Astrocyte (in vitro differentiated cells and primary cell): ENCODE data around the gene C19orf53. TPM values are rescaled to one million over a fixed set of nuclear protein-coding genes. Genes with fewer than 3 reads are reported as not detected.

Experiments
- DNase-seq: peaks from one replicate; pipeline ENCODE4 v3.0.0-alpha.2; 2010; ENCODE audit warnings: low read depth
- FAIRE-seq: peaks from 2 replicates; lab custom pipeline; 2011; peaks lifted over from hg19 to GRCh38; lab: Jason Lieb, UNC
- H2AFZ ChIP-seq: 2 replicates; pipeline ENCODE4 v1.6.0; 2012; ENCODE audit warnings: low read depth, low read length, inconsistent platforms
- H3K27ac ChIP-seq: 2 replicates; pipeline ENCODE4 v1.5.1; 2011; ENCODE audit warnings: low read depth, low read length, inconsistent platforms
- H3K27me3 ChIP-seq: 2 replicates; pipeline ENCODE4 v1.6.0; 2011; ENCODE audit warnings: low read length, inconsistent platforms; ENCODE audit not compliant: insufficient read depth
- H3K36me3 ChIP-seq: 2 replicates; pipeline ENCODE4 v1.5.1; 2011; ENCODE audit warnings: low read length, inconsistent platforms; ENCODE audit not compliant: insufficient read depth
- H3K4me1 ChIP-seq: 2 replicates; pipeline ENCODE4 v1.5.1; 2011; ENCODE audit warnings: low read length, inconsistent platforms; ENCODE audit not compliant: insufficient read depth
- H3K4me2 ChIP-seq: 2 replicates; pipeline ENCODE4 v1.6.0; 2012; ENCODE audit warnings: low read length, inconsistent platforms
- H3K4me3 ChIP-seq: 2 replicates; pipeline ENCODE4 v1.5.1; 2011; ENCODE audit warnings: low read depth, mild to moderate bottlenecking, low read length, inconsistent platforms; ENCODE audit not compliant: insufficient read depth
- H3K79me2 ChIP-seq: 2 replicates; pipeline ENCODE4 v1.6.0; 2012; ENCODE audit warnings: mild to moderate bottlenecking, low read length, inconsistent platforms; ENCODE audit not compliant: insufficient read depth
- H3K9ac ChIP-seq: 2 replicates; pipeline ENCODE4 v1.6.0; 2012; ENCODE audit warnings: mild to moderate bottlenecking, low read length, inconsistent platforms
- H3K9me3 ChIP-seq: 2 replicates; pipeline ENCODE4 v1.5.1; 2012; ENCODE audit warnings: low read depth, mild to moderate bottlenecking, low read length, inconsistent platforms; ENCODE audit not compliant: insufficient read depth
- H4K20me1 ChIP-seq: 2 replicates; pipeline ENCODE4 v1.6.0; 2012; ENCODE audit warnings: low read length, inconsistent platforms; ENCODE audit not compliant: insufficient read depth
- H3K27ac Mint-ChIP-seq: one replicate; pipeline ENCODE4 v1.8.0; 2021; ENCODE audit warnings: mild to moderate bottlenecking, mixed read lengths; ENCODE audit not compliant: unreplicated experiment
- H3K27me3 Mint-ChIP-seq: one replicate; pipeline ENCODE4 v1.8.0; 2021; ENCODE audit warnings: low read depth, mixed read lengths; ENCODE audit not compliant: unreplicated experiment
- H3K36me3 Mint-ChIP-seq: one replicate; pipeline ENCODE4 v1.8.0; 2021; ENCODE audit warnings: low read depth, mixed read lengths; ENCODE audit not compliant: unreplicated experiment
- H3K4me1 Mint-ChIP-seq: one replicate; pipeline ENCODE4 v1.8.0; 2021; ENCODE audit warnings: low read depth, mixed read lengths; ENCODE audit not compliant: unreplicated experiment
- H3K4me3 Mint-ChIP-seq: one replicate; pipeline ENCODE4 v1.8.0; 2021; ENCODE audit warnings: mild to moderate bottlenecking, moderate library complexity, mixed read lengths; ENCODE audit not compliant: unreplicated experiment
- H3K9me3 Mint-ChIP-seq: one replicate; pipeline ENCODE4 v1.8.0; 2021; ENCODE audit warnings: mild to moderate bottlenecking, mixed read lengths; ENCODE audit not compliant: unreplicated experiment
- EZH2 ChIP-seq: IDR thresholded peaks from 2 replicates; pipeline ENCODE4 v1.6.1; 2012; ENCODE audit warnings: mild to moderate bottlenecking, low read length, inconsistent platforms; ENCODE audit not compliant: insufficient read depth
- total RNA-seq: library from RNA; stranded (reverse); gene quantifications from 2 replicates; pipeline ENCODE4 v1.2.1, GENCODE V29; 2021
- TF ChIP-seq, protein P1 (sequence below): IDR thresholded peaks from 2 replicates; pipeline ENCODE4 v1.5.1; 2011; ENCODE audit warnings: low read depth, mild to moderate bottlenecking, inconsistent platforms, low read length, moderate library complexity; ENCODE audit not compliant: insufficient read depth

Gene C19orf53
- total RNA-seq, 1 donor from 2014 or later: 138 TPM

DNA sequence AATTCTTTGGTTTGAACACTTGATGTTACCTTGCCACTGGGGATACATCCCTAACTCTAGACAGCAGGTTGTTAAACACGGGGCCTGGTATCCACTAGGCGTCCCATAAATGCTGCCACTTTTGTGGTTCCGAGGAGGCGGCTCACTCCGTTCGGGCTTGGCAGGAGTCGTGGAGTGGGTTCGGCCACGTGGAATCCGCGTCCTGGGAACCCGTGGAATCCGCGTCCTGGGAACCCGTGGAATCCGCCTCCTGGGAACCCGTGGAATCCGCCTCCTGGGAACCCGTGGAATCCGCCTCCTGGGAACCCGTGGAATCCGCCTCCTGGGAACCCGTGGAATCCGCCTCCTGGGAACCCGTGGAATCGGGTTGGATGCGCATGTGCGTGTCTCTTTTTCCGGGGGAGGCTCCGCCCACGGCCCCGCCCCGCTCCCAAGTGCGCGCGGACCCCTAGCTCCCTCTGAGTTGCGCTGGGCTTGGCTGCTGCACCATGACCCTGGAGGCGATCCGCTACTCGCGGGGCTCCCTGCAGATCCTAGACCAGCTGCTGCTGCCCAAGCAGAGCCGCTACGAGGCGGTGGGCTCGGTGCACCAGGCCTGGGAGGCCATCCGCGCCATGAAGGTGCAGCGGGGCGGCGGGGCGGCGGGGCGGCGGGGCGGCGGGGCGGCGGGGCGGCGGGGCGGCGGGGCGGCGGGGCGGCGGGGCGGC lies 10.0 kb upstream of the C19orf53 start, which contains the start of gene MRI1:
MRI1 (plus strand) TSS at position 422 of the 707 bp plus-strand sequence; CDS start at position 489, 67 bp downstream.
- Histone ChIP-seq H3K4me2 (peak within 1 kb of the TSS; percentile 96), H3K9me3 (no peaks in the 10 kb centered on the region), H3K27ac (peak within 1 kb of the TSS; percentile 33), H3K9ac (peak within 1 kb of the TSS; percentile 77), H4K20me1 (peaks cover 7% of the 10 kb centered on the region), H2AFZ (peak within 1 kb of the TSS; percentile 69), H3K27me3 (no peaks in the 10 kb centered on the region), H3K4me1 (peaks cover 9% of the 10 kb centered on the region), H3K36me3 (peaks cover 9% of the 10 kb centered on the region), H3K79me2 (peaks cover 18% of the 10 kb centered on the region), H3K4me3 (peak within 1 kb of the TSS; percentile 83)
- peaks cover 13% of the 10 kb centered on the region for H3K36me3 Mint-ChIP-seq
- H3K9me3 Mint-ChIP-seq: no peaks in the 10 kb centered on the region
- peak within 1 kb of the TSS; percentile 88 for H3K4me3 Mint-ChIP-seq
- peaks cover 2% of the 10 kb centered on the region for H3K4me1 Mint-ChIP-seq
- H3K27me3 Mint-ChIP-seq: no peaks in the 10 kb centered on the region
- H3K27ac Mint-ChIP-seq: peak within 1 kb of the TSS; percentile 80
- TF ChIP-seq EZH2: no peak
- TF ChIP-seq, protein P1, sequence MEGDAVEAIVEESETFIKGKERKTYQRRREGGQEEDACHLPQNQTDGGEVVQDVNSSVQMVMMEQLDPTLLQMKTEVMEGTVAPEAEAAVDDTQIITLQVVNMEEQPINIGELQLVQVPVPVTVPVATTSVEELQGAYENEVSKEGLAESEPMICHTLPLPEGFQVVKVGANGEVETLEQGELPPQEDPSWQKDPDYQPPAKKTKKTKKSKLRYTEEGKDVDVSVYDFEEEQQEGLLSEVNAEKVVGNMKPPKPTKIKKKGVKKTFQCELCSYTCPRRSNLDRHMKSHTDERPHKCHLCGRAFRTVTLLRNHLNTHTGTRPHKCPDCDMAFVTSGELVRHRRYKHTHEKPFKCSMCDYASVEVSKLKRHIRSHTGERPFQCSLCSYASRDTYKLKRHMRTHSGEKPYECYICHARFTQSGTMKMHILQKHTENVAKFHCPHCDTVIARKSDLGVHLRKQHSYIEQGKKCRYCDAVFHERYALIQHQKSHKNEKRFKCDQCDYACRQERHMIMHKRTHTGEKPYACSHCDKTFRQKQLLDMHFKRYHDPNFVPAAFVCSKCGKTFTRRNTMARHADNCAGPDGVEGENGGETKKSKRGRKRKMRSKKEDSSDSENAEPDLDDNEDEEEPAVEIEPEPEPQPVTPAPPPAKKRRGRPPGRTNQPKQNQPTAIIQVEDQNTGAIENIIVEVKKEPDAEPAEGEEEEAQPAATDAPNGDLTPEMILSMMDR: no peak
- DNase-seq (peak; percentile 46), FAIRE-seq (no peak)

DNA sequence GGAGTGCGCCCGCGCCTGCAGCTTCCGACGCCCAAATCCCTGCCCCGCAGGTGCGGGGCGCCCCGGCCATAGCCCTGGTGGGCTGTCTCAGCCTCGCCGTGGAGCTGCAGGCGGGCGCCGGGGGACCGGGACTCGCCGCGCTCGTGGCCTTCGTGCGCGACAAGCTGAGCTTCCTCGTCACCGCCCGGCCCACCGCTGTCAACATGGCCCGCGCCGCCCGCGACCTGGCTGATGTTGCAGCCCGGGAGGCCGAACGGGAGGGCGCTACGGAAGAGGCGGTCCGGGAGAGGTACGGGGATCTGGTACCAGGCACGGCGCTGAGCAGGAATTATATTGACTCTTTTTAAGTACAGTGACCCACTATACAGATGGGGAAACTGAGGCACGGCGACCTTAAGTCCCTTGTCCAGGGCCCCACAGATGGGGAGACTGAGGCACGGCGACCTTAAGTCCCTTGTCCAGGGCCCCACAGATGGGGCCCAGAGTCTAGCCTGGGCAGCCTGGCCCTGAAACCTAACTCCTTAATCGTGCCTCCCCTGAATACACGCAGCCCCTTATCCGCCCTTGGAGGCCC lies 9.3 kb upstream of the C19orf53 start:
- Mint-ChIP-seq H3K27me3 (no peaks in the 10 kb centered on the region), H3K4me1 (peaks cover 2% of the 10 kb centered on the region), H3K4me3 (peak overlapping the region; percentile 88), H3K9me3 (no peaks in the 10 kb centered on the region), H3K36me3 (peaks cover 11% of the 10 kb centered on the region), H3K27ac (peak overlapping the region; percentile 80)
- TF ChIP-seq, protein P1: no peak
- no peak for TF ChIP-seq EZH2
- Histone ChIP-seq H4K20me1 (peaks cover 7% of the 10 kb centered on the region), H3K36me3 (peaks cover 11% of the 10 kb centered on the region), H3K79me2 (peaks cover 18% of the 10 kb centered on the region), H3K9ac (peak overlapping the region; percentile 70), H3K27ac (peak overlapping the region; percentile 12), H3K27me3 (no peaks in the 10 kb centered on the region), H2AFZ (peak overlapping the region; percentile 69), H3K4me2 (peak overlapping the region; percentile 96), H3K9me3 (no peaks in the 10 kb centered on the region), H3K4me3 (peak overlapping the region; percentile 64), H3K4me1 (peaks cover 9% of the 10 kb centered on the region)
- no peak for DNase-seq
- FAIRE-seq: no peak
